KMS-11 (cell line): ENCODE measurements around the gene ZDHHC20.

Experiments
- H2AFZ ChIP-seq: fragments of 200-600 bp; sonication (generic); 2 replicates; pipeline ENCODE4 v1.6.1; 2016; ENCODE audit warnings: antibody characterized with exemption, mixed run types, low read depth
- H3K27ac ChIP-seq: fragments of 200-600 bp; sonication (generic); 2 replicates; pipeline ENCODE4 v1.6.1; 2016; ENCODE audit warnings: mild to moderate bottlenecking, mixed run types
- H3K27me3 ChIP-seq: fragments of 200-600 bp; sonication (generic); 2 replicates; pipeline ENCODE4 v1.6.1; 2017; ENCODE audit warnings: mild to moderate bottlenecking, low read depth, mixed run types, moderate library complexity; ENCODE audit not compliant: insufficient read depth
- H3K36me3 ChIP-seq: fragments of 200-600 bp; sonication (generic); 2 replicates; pipeline ENCODE4 v1.6.1; 2017; ENCODE audit warnings: mild to moderate bottlenecking, mixed run types; ENCODE audit not compliant: insufficient read depth
- H3K4me1 ChIP-seq: fragments of 200-600 bp; sonication (generic); 2 replicates; pipeline ENCODE4 v1.6.1; 2016; ENCODE audit warnings: mild to moderate bottlenecking, low read depth, mixed run types; ENCODE audit not compliant: poor library complexity, severe bottlenecking
- H3K4me2 ChIP-seq: fragments of 200-600 bp; sonication (generic); 2 replicates; pipeline ENCODE4 v1.7.0; 2016; ENCODE audit warnings: mild to moderate bottlenecking, mixed run types
- H3K4me3 ChIP-seq: fragments of 200-600 bp; sonication (generic); IDR thresholded peaks from 2 replicates; pipeline ENCODE4 v1.6.1; 2017; ENCODE audit warnings: low read depth, low read length, mixed read lengths; ENCODE audit not compliant: insufficient read depth
- H3K79me2 ChIP-seq: fragments of 200-600 bp; sonication (generic); 2 replicates; pipeline ENCODE4 v1.6.1; 2016; ENCODE audit warnings: low read depth, mixed run types; ENCODE audit not compliant: insufficient read depth
- H3K9ac ChIP-seq: fragments of 200-600 bp; sonication (generic); 2 replicates; pipeline ENCODE4 v1.6.1; 2016; ENCODE audit warnings: mild to moderate bottlenecking, mixed run types
- H4K20me1 ChIP-seq: fragments of 200-600 bp; sonication (generic); 2 replicates; pipeline ENCODE4 v1.6.1; 2016; ENCODE audit warnings: mild to moderate bottlenecking, mixed run types; ENCODE audit not compliant: insufficient read depth
- TF ChIP-seq, protein P1 (sequence below): fragments of 200-600 bp; sonication (generic); conservative IDR thresholded peaks from 2 replicates; pipeline ENCODE4 v1.6.1; 2017; ENCODE audit warnings: low read depth, mild to moderate bottlenecking, antibody characterized with exemption, low read length, moderate library complexity, mixed read lengths

Gene ZDHHC20

DNA sequence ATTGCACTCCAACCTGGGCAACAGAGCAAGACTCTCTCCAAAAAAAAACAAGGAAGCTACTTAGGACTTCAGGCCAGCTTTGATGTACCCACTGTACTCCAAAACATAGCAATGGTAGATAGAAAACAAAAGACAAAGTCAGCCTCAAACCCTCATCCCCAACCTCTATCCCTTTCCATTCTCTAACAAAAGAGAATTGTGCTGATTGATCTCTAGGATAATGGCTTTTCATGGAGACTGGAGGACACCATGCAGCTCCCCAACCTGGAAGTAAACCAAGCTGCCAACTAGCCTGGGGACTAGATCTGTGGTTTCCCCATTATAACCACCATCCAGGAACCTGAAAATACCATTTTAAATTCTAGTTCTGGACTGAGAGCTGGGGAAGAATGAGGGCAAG is 4.3 kb upstream of the ZDHHC20 start:
- no peak overlapping the region for H3K4me2 ChIP-seq
- TF ChIP-seq, protein P1, sequence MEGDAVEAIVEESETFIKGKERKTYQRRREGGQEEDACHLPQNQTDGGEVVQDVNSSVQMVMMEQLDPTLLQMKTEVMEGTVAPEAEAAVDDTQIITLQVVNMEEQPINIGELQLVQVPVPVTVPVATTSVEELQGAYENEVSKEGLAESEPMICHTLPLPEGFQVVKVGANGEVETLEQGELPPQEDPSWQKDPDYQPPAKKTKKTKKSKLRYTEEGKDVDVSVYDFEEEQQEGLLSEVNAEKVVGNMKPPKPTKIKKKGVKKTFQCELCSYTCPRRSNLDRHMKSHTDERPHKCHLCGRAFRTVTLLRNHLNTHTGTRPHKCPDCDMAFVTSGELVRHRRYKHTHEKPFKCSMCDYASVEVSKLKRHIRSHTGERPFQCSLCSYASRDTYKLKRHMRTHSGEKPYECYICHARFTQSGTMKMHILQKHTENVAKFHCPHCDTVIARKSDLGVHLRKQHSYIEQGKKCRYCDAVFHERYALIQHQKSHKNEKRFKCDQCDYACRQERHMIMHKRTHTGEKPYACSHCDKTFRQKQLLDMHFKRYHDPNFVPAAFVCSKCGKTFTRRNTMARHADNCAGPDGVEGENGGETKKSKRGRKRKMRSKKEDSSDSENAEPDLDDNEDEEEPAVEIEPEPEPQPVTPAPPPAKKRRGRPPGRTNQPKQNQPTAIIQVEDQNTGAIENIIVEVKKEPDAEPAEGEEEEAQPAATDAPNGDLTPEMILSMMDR = no peak
- H3K36me3 ChIP-seq = no peaks in the 10 kb centered on the region
- no peak overlapping the region for H3K27ac ChIP-seq
- no peaks in the 10 kb centered on the region for H4K20me1 ChIP-seq
- H3K27me3 ChIP-seq = no peaks in the 10 kb centered on the region
- no peak overlapping the region for H2AFZ ChIP-seq
- no peaks in the 10 kb centered on the region for H3K4me1 ChIP-seq
- no peak overlapping the region for H3K4me3 ChIP-seq
- no peak overlapping the region for H3K9ac ChIP-seq
- peaks cover 2% of the 10 kb centered on the region; the same call in 1 of the 2 replicates for H3K79me2 ChIP-seq

DNA sequence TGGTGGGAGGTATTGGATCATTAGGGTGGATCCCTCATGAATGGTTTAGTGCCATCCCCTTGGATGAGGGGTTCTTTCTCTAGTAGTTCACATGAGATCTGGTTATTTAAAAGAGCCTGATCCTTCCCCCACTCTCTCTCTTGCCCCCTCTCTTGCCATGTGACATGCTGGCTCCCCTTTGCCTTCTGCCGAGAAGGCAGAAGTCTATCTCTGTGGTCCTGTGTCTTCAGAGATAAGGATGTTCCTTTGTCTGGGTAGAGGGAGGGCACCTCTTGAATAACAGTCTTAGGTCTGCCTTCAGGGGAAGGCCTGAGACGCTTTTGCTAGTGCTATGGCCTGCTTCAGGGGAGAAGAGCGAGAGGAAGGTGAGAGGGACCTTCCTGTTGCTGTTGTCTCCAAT is 2.0 kb upstream of the ZDHHC20 start:
- no peak overlapping the region for H2AFZ ChIP-seq
- no peak overlapping the region for H3K4me2 ChIP-seq
- H3K79me2 ChIP-seq = peaks cover 22% of the 10 kb centered on the region
- TF ChIP-seq, protein P1 = no peak
- peaks cover 10% of the 10 kb centered on the region for H3K4me1 ChIP-seq
- no peaks in the 10 kb centered on the region for H4K20me1 ChIP-seq
- no peak overlapping the region for H3K4me3 ChIP-seq
- H3K9ac ChIP-seq = no peak overlapping the region
- H3K27ac ChIP-seq = no peak overlapping the region
- no peaks in the 10 kb centered on the region for H3K27me3 ChIP-seq
- H3K36me3 ChIP-seq = no peaks in the 10 kb centered on the region

DNA sequence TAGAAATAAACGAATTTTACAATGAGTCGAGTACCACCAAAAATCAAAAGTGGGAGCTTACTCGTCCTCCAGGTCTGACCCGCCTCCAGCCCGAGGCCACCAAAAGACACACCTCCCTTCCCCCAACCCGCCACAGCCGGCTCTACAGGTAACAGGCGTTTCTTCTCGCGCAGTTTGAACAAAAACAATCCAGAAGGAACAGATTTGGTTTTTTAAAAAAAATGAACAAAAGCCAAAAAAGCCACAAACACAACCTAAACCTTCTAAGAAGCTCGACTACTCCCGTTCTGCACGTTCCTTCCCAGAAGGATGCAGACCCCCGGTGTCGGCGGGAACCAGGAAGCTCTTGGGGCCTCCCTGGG is 671 bp downstream of the ZDHHC20 start:
- peak overlapping the region; percentile 78 for H3K9ac ChIP-seq
- TF ChIP-seq, protein P1 = no peak
- H3K4me2 ChIP-seq = peak overlapping the region; percentile 80
- H3K27me3 ChIP-seq = no peaks in the 10 kb centered on the region
- peak overlapping the region; percentile 71 for H2AFZ ChIP-seq
- H3K27ac ChIP-seq = peak overlapping the region; percentile 75
- no peaks in the 10 kb centered on the region for H3K36me3 ChIP-seq
- H4K20me1 ChIP-seq = no peaks in the 10 kb centered on the region
- peaks cover 39% of the 10 kb centered on the region for H3K79me2 ChIP-seq
- H3K4me1 ChIP-seq = peaks cover 13% of the 10 kb centered on the region
- no peak overlapping the region for H3K4me3 ChIP-seq

DNA sequence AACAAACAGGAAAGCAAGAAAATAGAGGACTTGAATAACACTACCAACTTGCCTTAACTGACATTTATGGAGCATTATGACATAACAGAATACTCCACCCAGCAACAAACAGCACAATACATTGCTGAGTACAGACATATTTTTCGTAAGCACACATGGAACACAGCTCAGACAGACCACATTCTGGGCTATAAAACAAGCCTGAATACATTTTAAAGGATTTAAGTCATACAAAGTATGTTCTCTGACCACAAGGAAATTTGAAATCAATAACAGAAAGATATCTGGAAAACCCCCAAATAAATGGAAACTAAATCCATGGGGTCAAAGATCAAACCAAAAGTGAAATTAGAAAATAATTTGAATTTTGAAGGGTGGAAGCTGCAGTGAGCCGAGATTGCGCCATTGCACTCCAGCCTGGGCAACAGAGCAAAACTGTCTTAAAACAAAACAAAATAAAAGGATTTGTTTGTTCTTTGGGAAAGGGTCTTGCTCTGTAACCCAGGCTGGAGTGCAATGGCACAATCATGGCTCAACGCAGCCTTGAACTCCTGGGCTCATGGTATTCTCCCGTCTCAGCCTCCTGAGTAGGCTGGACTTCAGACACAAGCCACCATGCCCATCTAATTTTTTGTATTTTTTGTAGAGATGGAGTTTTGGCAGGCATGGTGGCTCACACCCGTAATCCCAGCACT is 5.6 kb downstream of the ZDHHC20 start:
- Histone ChIP-seq H3K4me1 (peaks cover 16% of the 10 kb centered on the region), H3K36me3 (no peaks in the 10 kb centered on the region), H3K79me2 (peaks cover 48% of the 10 kb centered on the region), H4K20me1 (no peaks in the 10 kb centered on the region), H3K27me3 (no peaks in the 10 kb centered on the region), H2AFZ (no peak overlapping the region), H3K4me3 (no peak overlapping the region), H3K27ac (no peak overlapping the region), H3K9ac (no peak overlapping the region), H3K4me2 (no peak overlapping the region)
- TF ChIP-seq, protein P1 = no peak
